BE2C (cell line): ENCODE data around the gene LOXHD1.

Experiments used
- DNase-seq: peaks from one replicate; pipeline ENCODE4 v3.0.0-alpha.2; 2020
- H3K27me3 ChIP-seq: fragments of 250-450 bp; sonication (Bioruptor Pico); 2 replicates; pipeline ENCODE4 v1.5.1; 2020; ENCODE audit warnings: mild to moderate bottlenecking
- H3K36me3 ChIP-seq: fragments of 250-450 bp; sonication (Bioruptor Pico); 2 replicates; pipeline ENCODE4 v1.5.1; 2020; ENCODE audit warnings: mild to moderate bottlenecking
- H3K4me1 ChIP-seq: fragments of 250-450 bp; sonication (Bioruptor Pico); 2 replicates; pipeline ENCODE4 v1.5.1; 2020
- H3K4me3 ChIP-seq: 2 replicates; pipeline ENCODE4 v1.5.1; 2011; ENCODE audit warnings: low read depth, low read length
- H3K9me3 ChIP-seq: fragments of 250-450 bp; sonication (Bioruptor Pico); 2 replicates; pipeline ENCODE4 v1.5.1; 2020
- CTCF ChIP-seq: IDR thresholded peaks from 2 replicates; pipeline ENCODE4 v1.5.1; 2012; ENCODE audit warnings: mild to moderate bottlenecking, low read depth, low read length

Gene LOXHD1

DNA sequence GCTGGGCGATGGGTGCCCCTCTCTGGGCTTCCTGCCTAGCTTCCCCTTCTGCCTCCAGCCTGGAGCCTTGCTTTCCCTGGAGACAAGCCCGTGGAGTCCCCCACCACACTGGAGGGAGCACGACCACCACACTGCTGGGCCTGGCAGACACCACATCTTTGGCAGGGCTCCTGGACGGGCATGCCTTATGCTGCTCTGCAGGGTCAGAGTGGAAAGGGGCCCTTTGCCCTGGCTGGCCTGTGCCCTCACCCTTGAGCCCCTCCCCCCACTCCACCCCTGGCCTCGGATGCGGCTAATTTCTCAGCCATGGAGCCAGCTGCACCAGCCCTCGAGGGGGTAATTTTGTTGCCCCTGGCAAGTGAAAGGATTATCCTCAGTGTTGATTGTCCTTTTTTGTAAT lies 194.5 kb downstream of the LOXHD1 start:
- no peak for TF ChIP-seq CTCF
- H3K4me3 ChIP-seq = no peak overlapping the region
- no peak for DNase-seq
- no peaks in the 10 kb centered on the region for H3K36me3 ChIP-seq
- no peaks in the 10 kb centered on the region for H3K27me3 ChIP-seq
- no peaks in the 10 kb centered on the region for H3K9me3 ChIP-seq
- H3K4me1 ChIP-seq = no peaks in the 10 kb centered on the region

DNA sequence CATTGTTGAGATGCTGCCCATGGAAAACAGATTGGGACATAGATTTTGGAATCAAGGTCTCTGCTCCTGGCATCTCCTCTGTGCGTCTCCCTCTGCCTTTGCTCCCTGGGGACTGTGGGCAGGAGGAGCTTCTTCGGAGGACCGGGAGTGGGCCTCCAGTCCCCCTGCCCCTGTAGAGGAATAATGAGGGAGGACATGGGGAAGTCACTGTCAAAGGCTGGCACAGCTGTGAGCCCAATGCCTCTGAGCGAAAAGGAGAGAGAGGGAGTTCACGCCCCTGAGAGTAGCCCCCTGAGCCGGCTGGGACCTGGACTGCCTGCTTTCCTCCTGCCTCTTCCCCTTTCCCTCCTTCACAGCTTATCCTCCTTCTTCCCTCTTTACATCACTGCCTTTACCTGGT lies 195.0 kb downstream of the LOXHD1 start:
- DNase-seq = no peak

GRCh38 chr18:46460754-46461153 lies 196.3 kb downstream of the LOXHD1 start:
- Histone ChIP-seq H3K27me3 (no peaks in the 10 kb centered on the region), H3K4me1 (no peaks in the 10 kb centered on the region), H3K36me3 (no peaks in the 10 kb centered on the region), H3K9me3 (no peaks in the 10 kb centered on the region), H3K4me3 (no peak overlapping the region)
- TF ChIP-seq CTCF = no peak
- no peak for DNase-seq

More for the DNA sequence above, 195.0 kb downstream of the LOXHD1 start:
- Histone ChIP-seq H3K9me3 (no peaks in the 10 kb centered on the region), H3K27me3 (no peaks in the 10 kb centered on the region), H3K4me3 (no peak overlapping the region), H3K36me3 (no peaks in the 10 kb centered on the region), H3K4me1 (no peaks in the 10 kb centered on the region)
- TF ChIP-seq CTCF = no peak

DNA sequence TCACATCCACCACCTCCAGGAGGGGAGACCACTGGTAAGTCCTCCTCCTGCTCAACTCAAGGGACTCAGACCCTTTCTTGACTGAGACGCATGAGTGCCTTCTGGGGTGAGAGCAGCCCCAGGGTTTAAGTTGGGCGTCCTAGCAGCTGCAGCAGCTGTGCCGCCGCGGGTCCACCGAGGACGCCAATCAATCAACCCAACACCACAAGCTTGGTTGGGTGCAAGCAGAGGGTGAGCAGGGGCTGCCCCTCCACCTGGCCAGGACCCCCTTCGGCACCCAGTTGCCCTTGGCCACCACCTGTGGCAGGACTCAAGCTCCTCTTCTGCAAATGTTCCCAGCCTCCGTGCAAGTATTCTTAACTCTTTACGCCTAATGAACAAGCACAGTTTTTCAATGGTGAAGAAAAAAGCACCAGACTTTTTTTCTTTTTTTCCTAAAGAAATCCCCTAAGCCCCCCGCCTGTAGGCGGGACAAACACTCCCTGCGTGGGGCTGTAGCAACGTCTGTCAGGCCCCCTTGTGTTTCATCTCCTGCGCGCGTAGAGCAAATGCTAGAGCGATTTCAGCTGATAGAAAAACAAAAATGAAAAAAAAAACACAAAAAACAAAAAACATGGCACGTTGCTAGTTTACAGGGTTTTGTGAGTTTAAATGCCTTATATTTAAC lies 197.1 kb downstream of the LOXHD1 start:
- no peaks in the 10 kb centered on the region for H3K27me3 ChIP-seq
- no peaks in the 10 kb centered on the region for H3K4me1 ChIP-seq
- no peaks in the 10 kb centered on the region for H3K36me3 ChIP-seq
- no peaks in the 10 kb centered on the region for H3K9me3 ChIP-seq
- no peak for TF ChIP-seq CTCF
- H3K4me3 ChIP-seq = no peak overlapping the region
- DNase-seq = no peak

- DNase-seq = no peak
- H3K4me1 ChIP-seq = no peaks in the 10 kb centered on the region
- TF ChIP-seq CTCF = no peak
- no peaks in the 10 kb centered on the region for H3K36me3 ChIP-seq
- H3K27me3 ChIP-seq = no peaks in the 10 kb centered on the region
- no peaks in the 10 kb centered on the region for H3K9me3 ChIP-seq
- H3K4me3 ChIP-seq = no peak overlapping the region
Observed at GRCh38 chr18:46458472-46458871, 198.5 kb downstream of the LOXHD1 start.

DNA sequence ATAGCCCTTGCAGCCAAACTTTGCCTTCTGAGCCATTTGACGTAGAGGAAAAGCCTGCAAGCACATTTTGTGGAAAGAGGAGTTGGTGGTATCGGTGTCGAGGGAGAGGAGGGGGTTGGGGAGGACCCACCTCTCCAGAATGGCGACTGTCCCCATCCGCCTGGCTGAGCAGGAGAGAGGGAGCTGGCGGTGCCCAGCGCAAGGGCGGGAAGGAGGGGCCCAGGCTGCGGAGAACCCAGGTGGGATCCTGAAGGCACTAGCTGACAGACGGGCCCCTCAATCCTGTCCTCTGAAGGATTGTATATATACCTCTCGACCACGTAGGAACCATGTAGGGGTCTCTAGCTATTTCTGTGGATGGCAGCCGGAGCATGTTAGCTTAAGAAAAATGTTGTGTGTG lies 200.3 kb downstream of the LOXHD1 start:
- H3K4me1 ChIP-seq = no peaks in the 10 kb centered on the region
- no peaks in the 10 kb centered on the region for H3K9me3 ChIP-seq
- no peak for TF ChIP-seq CTCF
- H3K27me3 ChIP-seq = no peaks in the 10 kb centered on the region
- no peak for DNase-seq
- H3K4me3 ChIP-seq = no peak overlapping the region
- H3K36me3 ChIP-seq = no peaks in the 10 kb centered on the region
